SK-N-SH (cell line): ENCODE results near the gene DDX54.

Experiments
- CTCF ChIP-seq: fragments of 200-600 bp; sonication (generic); IDR thresholded peaks from 2 replicates; pipeline ENCODE4 v1.6.1; 2017; ENCODE audit warnings: antibody characterized with exemption, mild to moderate bottlenecking, moderate library complexity
- POLR2AphosphoS5 ChIP-seq: IDR thresholded peaks from 2 replicates; pipeline ENCODE4 v1.6.1; 2012; ENCODE audit warnings: low read depth, low read length
- RFX5 ChIP-seq: IDR thresholded peaks from 2 replicates; pipeline ENCODE4 v1.6.1; 2012; ENCODE audit warnings: mild to moderate bottlenecking, improper control_type of control experiment, low read length

- TF ChIP-seq CTCF (no peak), RFX5 (no peak), POLR2AphosphoS5 (no peak)
Observed at GRCh38 chr12:113183030-113183589, 2.2 kb downstream of the DDX54 start.
